Activated T-helper 1 cell treated with Interleukin-2 at 50 U/mL for 16 hours (primary cell): Measurements from ENCODE around the gene ALLC.
"Not testable (repeated sequence)": the region's sequence is repeated elsewhere in the genome, so short reads cannot be mapped to it uniquely, and the experiment has no call there.

Experiments used
- DNase-seq: peaks from one replicate; pipeline ENCODE4 v3.0.0-alpha.2; 2020; ENCODE audit warnings: low read depth

The ALLC gene

GRCh38 chr2:3655871-3656761 lies 1.9 kb upstream of the ALLC start:
- DNase-seq, result no peak

- DNase-seq, result no peak
Measured at GRCh38 chr2:3656762-3657721, 958 bp upstream of the ALLC start.

GRCh38 chr2:3659447-3660432 lies 1.7 kb downstream of the ALLC start:
- DNase-seq, result no peak

GRCh38 chr2:3660640-3661039 lies 2.6 kb downstream of the ALLC start:
- not testable (repeated sequence) for DNase-seq

- no peak for DNase-seq
Measured at GRCh38 chr2:3661149-3661660, 3.2 kb downstream of the ALLC start.

GRCh38 chr2:3662239-3662638 lies 4.2 kb downstream of the ALLC start:
- no peak for DNase-seq

- DNase-seq, result no peak
Measured at GRCh38 chr2:3664118-3664517, 6.1 kb downstream of the ALLC start.

- no peak for DNase-seq
Measured at GRCh38 chr2:3664925-3665324, 6.9 kb downstream of the ALLC start.

- no peak for DNase-seq
Measured at GRCh38 chr2:3665886-3666612, 8.0 kb downstream of the ALLC start.

- no peak for DNase-seq
Measured at GRCh38 chr2:3666613-3666975, 8.6 kb downstream of the ALLC start.

- no peak for DNase-seq
Measured at GRCh38 chr2:3667151-3667631, 9.2 kb downstream of the ALLC start.

- DNase-seq, result no peak
Measured at GRCh38 chr2:3669656-3670055, 11.7 kb downstream of the ALLC start.

- DNase-seq, result no peak
Measured at GRCh38 chr2:3670376-3670775, 12.4 kb downstream of the ALLC start.

GRCh38 chr2:3670941-3671340 lies 12.9 kb downstream of the ALLC start:
- DNase-seq, result no peak

GRCh38 chr2:3672861-3673678 lies 15.1 kb downstream of the ALLC start:
- no peak for DNase-seq

GRCh38 chr2:3674066-3674845 lies 16.3 kb downstream of the ALLC start:
- DNase-seq, result no peak

- DNase-seq, result no peak
Measured at GRCh38 chr2:3675687-3676086, 17.7 kb downstream of the ALLC start.

GRCh38 chr2:3677436-3677835 lies 19.4 kb downstream of the ALLC start:
- DNase-seq, result no peak

GRCh38 chr2:3678212-3678611 lies 20.2 kb downstream of the ALLC start:
- DNase-seq, result no peak
